Liver (tissue), 9 donors: ENCODE results near the gene TAF11L12. TPM values are rescaled to one million over a fixed set of nuclear protein-coding genes. Genes with fewer than 3 reads are reported as not detected.

Experiments
- DNase-seq: peaks from one replicate; pipeline ENCODE4 v3.0.0-alpha.2; 2017; ENCODE audit warnings: low spot score
- H3K27ac ChIP-seq, 2 donors: one replicate each; pipeline ENCODE4 v1.7.0; 2013; ENCODE audit warnings: inconsistent platforms in 2 of 2, low read length in 2 of 2, control low read depth in 1 of 2, low read depth in 1 of 2, mild to moderate bottlenecking in 1 of 2
- H3K27me3 ChIP-seq, 4 donors: one replicate each; pipeline versions ENCODE4 v1.6.1 to v1.7.0; 2013; ENCODE audit warnings: low read length in 3 of 4, inconsistent platforms in 1 of 4, mild to moderate bottlenecking in 1 of 4, moderate library complexity in 1 of 4; ENCODE audit not compliant: control insufficient read depth in 4 of 4, insufficient read depth in 4 of 4
- H3K36me3 ChIP-seq, 4 donors: one replicate each; pipeline versions ENCODE4 v1.6.1 to v1.7.0; 2013; ENCODE audit warnings: low read length in 3 of 4, mild to moderate bottlenecking in 3 of 4, low read depth in 1 of 4, moderate library complexity in 1 of 4; ENCODE audit not compliant: control insufficient read depth in 4 of 4, insufficient read depth in 3 of 4
- H3K4me1 ChIP-seq, 4 donors: one replicate each; pipeline versions ENCODE4 v1.6.1 to v1.7.0; 2013; ENCODE audit warnings: low read length in 3 of 4, mild to moderate bottlenecking in 3 of 4, moderate library complexity in 1 of 4; ENCODE audit not compliant: control insufficient read depth in 4 of 4, insufficient read depth in 4 of 4
- H3K4me3 ChIP-seq, 3 donors: one replicate each; pipeline versions ENCODE4 v1.6.1 to v1.7.0; 2013; ENCODE audit warnings: low read length in 3 of 3, control low read depth in 1 of 3, low read depth in 1 of 3, mild to moderate bottlenecking in 1 of 3
- H3K9ac ChIP-seq, 2 donors: one replicate each; pipeline ENCODE4 v1.7.0; 2013; ENCODE audit warnings: low read length in 2 of 2, mild to moderate bottlenecking in 2 of 2, moderate library complexity in 2 of 2, control low read depth in 1 of 2, low read depth in 1 of 2
- H3K9me3 ChIP-seq, 4 donors: one replicate each; pipeline versions ENCODE4 v1.6.1 to v1.7.0; 2013; ENCODE audit warnings: low read length in 3 of 4; ENCODE audit not compliant: control insufficient read depth in 4 of 4
- EGR1 ChIP-seq, 2 donors: IDR thresholded peaks; 2 replicates each; pipeline ENCODE4 v1.6.1; 2016 to 2018; ENCODE audit warnings: antibody characterized with exemption in 2 of 2, low read depth in 2 of 2
- FOXA1 ChIP-seq: IDR thresholded peaks from 2 replicates; pipeline ENCODE4 v1.6.1; 2016; ENCODE audit warnings: antibody characterized with exemption
- FOXA2 ChIP-seq: IDR thresholded peaks from 2 replicates; pipeline ENCODE4 v1.6.1; 2016; ENCODE audit warnings: antibody characterized with exemption
- GABPA ChIP-seq, 2 donors: IDR thresholded peaks in 1 of 2; conservative IDR thresholded peaks in 1 of 2; 2 replicates each; pipeline ENCODE4 v1.6.1; 2016; ENCODE audit warnings: antibody characterized with exemption in 2 of 2, mild to moderate bottlenecking in 1 of 2, moderate library complexity in 1 of 2
- HNF4A ChIP-seq, 2 donors: conservative IDR thresholded peaks; 2 replicates each; pipeline ENCODE4 v1.6.1; 2016; ENCODE audit warnings: antibody characterized with exemption in 2 of 2, mild to moderate bottlenecking in 2 of 2
- HNF4G ChIP-seq: IDR thresholded peaks from 2 replicates; pipeline ENCODE4 v1.6.1; 2016; ENCODE audit warnings: antibody characterized with exemption
- JUND ChIP-seq, 2 donors: IDR thresholded peaks; 2 replicates each; pipeline ENCODE4 v1.6.1; 2016; ENCODE audit warnings: antibody characterized with exemption in 2 of 2
- NR2F2 ChIP-seq: IDR thresholded peaks from 2 replicates; pipeline ENCODE4 v1.6.1; 2016; ENCODE audit warnings: antibody characterized with exemption
- RXRA ChIP-seq, 2 donors: IDR thresholded peaks; 2 replicates each; pipeline ENCODE4 v1.6.1; 2017 to 2018; ENCODE audit warnings: antibody characterized with exemption in 2 of 2, mild to moderate bottlenecking in 1 of 2
- SP1 ChIP-seq: IDR thresholded peaks from 2 replicates; pipeline ENCODE4 v1.6.1; 2018; ENCODE audit warnings: antibody characterized with exemption, mild to moderate bottlenecking
- TAF1 ChIP-seq: conservative IDR thresholded peaks from 2 replicates; pipeline ENCODE4 v1.6.1; 2016; ENCODE audit warnings: antibody characterized with exemption, mild to moderate bottlenecking
- YY1 ChIP-seq: IDR thresholded peaks from 2 replicates; pipeline ENCODE4 v1.6.1; 2016; ENCODE audit warnings: antibody characterized with exemption, mild to moderate bottlenecking
- WGBS: extraction: QIAGEN DNeasy Blood & Tissue Kit; methylation state at CpG from one replicate; pipeline ENCODE4 v1.1.7; 2013; 5-methylcytosine and 5-hydroxymethylcytosine counted together
- polyA plus RNA-seq, 2 donors: library from polyadenylated mRNA; stranded (reverse) in 1 of 2; unstranded in 1 of 2; fragments of 200-250 nt in 1 of 2; fragments of >200 nt in 1 of 2; fragmentation: Nextera tagmentation in 1 of 2; extraction: Ambion mirVana in 1 of 2; gene quantifications; one replicate each; pipeline versions ENCODE4 v1.2.1 to v1.2.3, GENCODE V29; 2013 to 2015
- total RNA-seq, 2 donors: library from RNA; depleted of rRNA; stranded (reverse); fragments of >200 nt; gene quantifications; one replicate each; pipeline ENCODE4 v1.2.3, GENCODE V29; 2014
- TF ChIP-seq, protein P1 (sequence below): fragments of 150-350 bp; IDR thresholded peaks from 2 replicates; pipeline ENCODE4 v1.5.1; 2017; ENCODE audit warnings: improper control_type of control experiment, low read depth, low read length; ENCODE audit not compliant: missing input control
- TF ChIP-seq, protein P2 (sequence below): IDR thresholded peaks from 2 replicates; pipeline ENCODE4 v1.6.1; 2016; ENCODE audit warnings: antibody characterized with exemption
- TF ChIP-seq, protein P3 (sequence below): IDR thresholded peaks from 2 replicates; pipeline ENCODE4 v1.6.1; 2016; ENCODE audit warnings: antibody characterized with exemption
- TF ChIP-seq, protein P4 (sequence below): IDR thresholded peaks from 2 replicates; pipeline ENCODE4 v1.6.1; 2016; ENCODE audit warnings: antibody characterized with exemption
- TF ChIP-seq, protein P5 (sequence below): IDR thresholded peaks from 2 replicates; pipeline ENCODE4 v1.6.1; 2016; ENCODE audit warnings: antibody characterized with exemption, mild to moderate bottlenecking
- donor health status: healthy.
- donor health status: healthy.
- donor health status: healthy.
- donor health status: healthy.
- donor health status: healthy.

TAF11L12 gene
- total and polyA plus RNA-seq, 4 donors, result not detected

- WGBS, result 81% methylated on average over 17 of the region's 17 CpGs
- no peak overlapping the region for H3K27ac ChIP-seq
- H3K27me3 ChIP-seq, result no peaks in the 10 kb centered on the region
- TF ChIP-seq, protein P1, sequence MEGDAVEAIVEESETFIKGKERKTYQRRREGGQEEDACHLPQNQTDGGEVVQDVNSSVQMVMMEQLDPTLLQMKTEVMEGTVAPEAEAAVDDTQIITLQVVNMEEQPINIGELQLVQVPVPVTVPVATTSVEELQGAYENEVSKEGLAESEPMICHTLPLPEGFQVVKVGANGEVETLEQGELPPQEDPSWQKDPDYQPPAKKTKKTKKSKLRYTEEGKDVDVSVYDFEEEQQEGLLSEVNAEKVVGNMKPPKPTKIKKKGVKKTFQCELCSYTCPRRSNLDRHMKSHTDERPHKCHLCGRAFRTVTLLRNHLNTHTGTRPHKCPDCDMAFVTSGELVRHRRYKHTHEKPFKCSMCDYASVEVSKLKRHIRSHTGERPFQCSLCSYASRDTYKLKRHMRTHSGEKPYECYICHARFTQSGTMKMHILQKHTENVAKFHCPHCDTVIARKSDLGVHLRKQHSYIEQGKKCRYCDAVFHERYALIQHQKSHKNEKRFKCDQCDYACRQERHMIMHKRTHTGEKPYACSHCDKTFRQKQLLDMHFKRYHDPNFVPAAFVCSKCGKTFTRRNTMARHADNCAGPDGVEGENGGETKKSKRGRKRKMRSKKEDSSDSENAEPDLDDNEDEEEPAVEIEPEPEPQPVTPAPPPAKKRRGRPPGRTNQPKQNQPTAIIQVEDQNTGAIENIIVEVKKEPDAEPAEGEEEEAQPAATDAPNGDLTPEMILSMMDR, result no peak
- TF ChIP-seq HNF4A (conservative IDR thresholded peaks at IDR 0.05) (no peak), TAF1 (no peak), EGR1 (IDR thresholded peaks at IDR 0.05; ENCODE audit: low read depth in 2 of 2) (no peak), FOXA1 (no peak), HNF4G (no peak), JUND (IDR thresholded peaks at IDR 0.05) (no peak), FOXA2 (no peak), YY1 (no peak), RXRA (IDR thresholded peaks at IDR 0.05) (no peak), NR2F2 (no peak), GABPA (IDR thresholded peaks at IDR 0.05 in 1 of 2, conservative IDR thresholded peaks at IDR 0.05 in 1 of 2) (no peak)
- TF ChIP-seq, protein P2, sequence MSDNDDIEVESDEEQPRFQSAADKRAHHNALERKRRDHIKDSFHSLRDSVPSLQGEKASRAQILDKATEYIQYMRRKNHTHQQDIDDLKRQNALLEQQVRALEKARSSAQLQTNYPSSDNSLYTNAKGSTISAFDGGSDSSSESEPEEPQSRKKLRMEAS, result no peak
- TF ChIP-seq, protein P3, sequence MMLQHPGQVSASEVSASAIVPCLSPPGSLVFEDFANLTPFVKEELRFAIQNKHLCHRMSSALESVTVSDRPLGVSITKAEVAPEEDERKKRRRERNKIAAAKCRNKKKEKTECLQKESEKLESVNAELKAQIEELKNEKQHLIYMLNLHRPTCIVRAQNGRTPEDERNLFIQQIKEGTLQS, result no peak
- TF ChIP-seq, protein P4, sequence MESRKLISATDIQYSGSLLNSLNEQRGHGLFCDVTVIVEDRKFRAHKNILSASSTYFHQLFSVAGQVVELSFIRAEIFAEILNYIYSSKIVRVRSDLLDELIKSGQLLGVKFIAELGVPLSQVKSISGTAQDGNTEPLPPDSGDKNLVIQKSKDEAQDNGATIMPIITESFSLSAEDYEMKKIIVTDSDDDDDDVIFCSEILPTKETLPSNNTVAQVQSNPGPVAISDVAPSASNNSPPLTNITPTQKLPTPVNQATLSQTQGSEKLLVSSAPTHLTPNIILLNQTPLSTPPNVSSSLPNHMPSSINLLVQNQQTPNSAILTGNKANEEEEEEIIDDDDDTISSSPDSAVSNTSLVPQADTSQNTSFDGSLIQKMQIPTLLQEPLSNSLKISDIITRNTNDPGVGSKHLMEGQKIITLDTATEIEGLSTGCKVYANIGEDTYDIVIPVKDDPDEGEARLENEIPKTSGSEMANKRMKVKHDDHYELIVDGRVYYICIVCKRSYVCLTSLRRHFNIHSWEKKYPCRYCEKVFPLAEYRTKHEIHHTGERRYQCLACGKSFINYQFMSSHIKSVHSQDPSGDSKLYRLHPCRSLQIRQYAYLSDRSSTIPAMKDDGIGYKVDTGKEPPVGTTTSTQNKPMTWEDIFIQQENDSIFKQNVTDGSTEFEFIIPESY, result no peak
- TF ChIP-seq, protein P5, sequence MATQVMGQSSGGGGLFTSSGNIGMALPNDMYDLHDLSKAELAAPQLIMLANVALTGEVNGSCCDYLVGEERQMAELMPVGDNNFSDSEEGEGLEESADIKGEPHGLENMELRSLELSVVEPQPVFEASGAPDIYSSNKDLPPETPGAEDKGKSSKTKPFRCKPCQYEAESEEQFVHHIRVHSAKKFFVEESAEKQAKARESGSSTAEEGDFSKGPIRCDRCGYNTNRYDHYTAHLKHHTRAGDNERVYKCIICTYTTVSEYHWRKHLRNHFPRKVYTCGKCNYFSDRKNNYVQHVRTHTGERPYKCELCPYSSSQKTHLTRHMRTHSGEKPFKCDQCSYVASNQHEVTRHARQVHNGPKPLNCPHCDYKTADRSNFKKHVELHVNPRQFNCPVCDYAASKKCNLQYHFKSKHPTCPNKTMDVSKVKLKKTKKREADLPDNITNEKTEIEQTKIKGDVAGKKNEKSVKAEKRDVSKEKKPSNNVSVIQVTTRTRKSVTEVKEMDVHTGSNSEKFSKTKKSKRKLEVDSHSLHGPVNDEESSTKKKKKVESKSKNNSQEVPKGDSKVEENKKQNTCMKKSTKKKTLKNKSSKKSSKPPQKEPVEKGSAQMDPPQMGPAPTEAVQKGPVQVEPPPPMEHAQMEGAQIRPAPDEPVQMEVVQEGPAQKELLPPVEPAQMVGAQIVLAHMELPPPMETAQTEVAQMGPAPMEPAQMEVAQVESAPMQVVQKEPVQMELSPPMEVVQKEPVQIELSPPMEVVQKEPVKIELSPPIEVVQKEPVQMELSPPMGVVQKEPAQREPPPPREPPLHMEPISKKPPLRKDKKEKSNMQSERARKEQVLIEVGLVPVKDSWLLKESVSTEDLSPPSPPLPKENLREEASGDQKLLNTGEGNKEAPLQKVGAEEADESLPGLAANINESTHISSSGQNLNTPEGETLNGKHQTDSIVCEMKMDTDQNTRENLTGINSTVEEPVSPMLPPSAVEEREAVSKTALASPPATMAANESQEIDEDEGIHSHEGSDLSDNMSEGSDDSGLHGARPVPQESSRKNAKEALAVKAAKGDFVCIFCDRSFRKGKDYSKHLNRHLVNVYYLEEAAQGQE, result no peak
- no peak overlapping the region for H3K4me3 ChIP-seq
- DNase-seq, result no peak
- H3K9me3 ChIP-seq, result no peaks in the 10 kb centered on the region
- H3K9ac ChIP-seq, result no peak overlapping the region
- no peaks in the 10 kb centered on the region for H3K36me3 ChIP-seq
- H3K4me1 ChIP-seq, result no peaks in the 10 kb centered on the region
Observed at GRCh38 chr5:17620627-17621026, 10.4 kb downstream of the TAF11L12 start.

DNA sequence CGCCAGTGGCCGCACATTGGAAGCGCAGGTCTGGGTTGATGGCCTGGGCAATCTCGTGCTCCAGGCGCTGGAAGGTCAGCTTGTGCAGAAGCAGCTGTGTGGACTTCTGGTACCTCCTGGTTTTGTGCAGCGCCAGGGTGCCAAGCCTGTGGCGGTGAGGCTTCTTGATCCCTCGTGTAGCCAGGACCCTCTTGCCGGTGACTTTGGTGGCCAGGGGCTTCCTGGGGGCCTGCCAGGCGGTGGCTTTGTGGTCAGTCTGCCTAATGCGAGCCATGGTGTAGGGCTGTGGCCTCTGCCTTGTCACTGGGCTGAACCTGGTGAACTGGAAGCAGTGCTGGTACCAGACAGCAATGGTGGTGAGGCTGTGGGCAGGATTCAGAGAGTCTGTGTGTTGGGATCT lies 15.5 kb downstream of the TAF11L12 start:
- WGBS, result 91% methylated on average over 11 of the region's 11 CpGs
- Histone ChIP-seq H3K4me1 (no peaks in the 10 kb centered on the region), H3K4me3 (no peak overlapping the region), H3K27ac (no peak overlapping the region), H3K9me3 (no peaks in the 10 kb centered on the region), H3K36me3 (no peaks in the 10 kb centered on the region), H3K9ac (no peak overlapping the region), H3K27me3 (no peaks in the 10 kb centered on the region)
- no peak for DNase-seq
- TF ChIP-seq, protein P1, result no peak
- TF ChIP-seq EGR1 (IDR thresholded peaks at IDR 0.05; ENCODE audit: low read depth in 2 of 2), result no peak
- TF ChIP-seq, protein P2, result no peak
- TF ChIP-seq RXRA (IDR thresholded peaks at IDR 0.05), result no peak
- TF ChIP-seq, protein P4, result no peak
- TF ChIP-seq GABPA (IDR thresholded peaks at IDR 0.05 in 1 of 2, conservative IDR thresholded peaks at IDR 0.05 in 1 of 2), result no peak
- no peak for TF ChIP-seq YY1
- TF ChIP-seq SP1, result no peak
- TF ChIP-seq HNF4G, result no peak
- TF ChIP-seq, protein P3, result no peak
- no peak for TF ChIP-seq TAF1
- no peak for TF ChIP-seq FOXA1
